B cell (primary cell): ENCODE results near the gene CRISPLD2.

Source experiments
- EZH2 ChIP-seq: IDR thresholded peaks from 2 replicates; pipeline ENCODE4 v1.6.1; 2012; ENCODE audit warnings: borderline replicate concordance, low read depth, mild to moderate bottlenecking, moderate library complexity, low read length; ENCODE audit not compliant: insufficient read depth, poor library complexity, severe bottlenecking
- TF ChIP-seq, protein P1 (sequence below): fragments of 200-600 bp; IDR thresholded peaks from one replicate; pipeline ENCODE4 v1.8.0; 2022; ENCODE audit warnings: antibody characterized with exemption, mild to moderate bottlenecking

DNA sequence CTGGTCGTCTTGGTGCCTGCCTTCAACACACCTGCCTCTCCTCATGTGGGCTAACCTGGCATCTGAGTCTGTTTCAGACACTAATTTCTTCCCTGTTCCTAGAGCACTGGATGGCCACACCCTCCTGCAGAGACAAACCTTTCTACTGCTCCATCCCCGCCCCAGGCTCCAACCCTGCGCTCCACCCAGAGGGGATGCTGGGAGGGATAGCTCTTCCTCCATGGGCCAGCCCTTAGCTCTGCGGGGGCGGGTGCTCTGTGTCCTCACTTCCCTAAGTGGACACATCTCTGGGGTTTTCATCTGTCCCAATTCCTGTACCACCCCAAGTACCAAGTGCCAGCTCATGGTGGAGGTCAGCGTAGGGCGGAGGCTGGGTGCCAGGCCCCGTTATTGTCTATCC, 11.0 kb upstream of the CRISPLD2 start:
- TF ChIP-seq, protein P1, sequence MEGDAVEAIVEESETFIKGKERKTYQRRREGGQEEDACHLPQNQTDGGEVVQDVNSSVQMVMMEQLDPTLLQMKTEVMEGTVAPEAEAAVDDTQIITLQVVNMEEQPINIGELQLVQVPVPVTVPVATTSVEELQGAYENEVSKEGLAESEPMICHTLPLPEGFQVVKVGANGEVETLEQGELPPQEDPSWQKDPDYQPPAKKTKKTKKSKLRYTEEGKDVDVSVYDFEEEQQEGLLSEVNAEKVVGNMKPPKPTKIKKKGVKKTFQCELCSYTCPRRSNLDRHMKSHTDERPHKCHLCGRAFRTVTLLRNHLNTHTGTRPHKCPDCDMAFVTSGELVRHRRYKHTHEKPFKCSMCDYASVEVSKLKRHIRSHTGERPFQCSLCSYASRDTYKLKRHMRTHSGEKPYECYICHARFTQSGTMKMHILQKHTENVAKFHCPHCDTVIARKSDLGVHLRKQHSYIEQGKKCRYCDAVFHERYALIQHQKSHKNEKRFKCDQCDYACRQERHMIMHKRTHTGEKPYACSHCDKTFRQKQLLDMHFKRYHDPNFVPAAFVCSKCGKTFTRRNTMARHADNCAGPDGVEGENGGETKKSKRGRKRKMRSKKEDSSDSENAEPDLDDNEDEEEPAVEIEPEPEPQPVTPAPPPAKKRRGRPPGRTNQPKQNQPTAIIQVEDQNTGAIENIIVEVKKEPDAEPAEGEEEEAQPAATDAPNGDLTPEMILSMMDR, result no peak
- TF ChIP-seq EZH2, result no peak
